ENCODE data around the gene RBPJ. TPM values are rescaled to one million over a fixed set of nuclear protein-coding genes. Genes with fewer than 3 reads are reported as not detected.

RBPJ gene
- polyA plus RNA-seq, 1 of the 3 experiments (the other 2 are of a cell fraction): 13.8 TPM

DNA sequence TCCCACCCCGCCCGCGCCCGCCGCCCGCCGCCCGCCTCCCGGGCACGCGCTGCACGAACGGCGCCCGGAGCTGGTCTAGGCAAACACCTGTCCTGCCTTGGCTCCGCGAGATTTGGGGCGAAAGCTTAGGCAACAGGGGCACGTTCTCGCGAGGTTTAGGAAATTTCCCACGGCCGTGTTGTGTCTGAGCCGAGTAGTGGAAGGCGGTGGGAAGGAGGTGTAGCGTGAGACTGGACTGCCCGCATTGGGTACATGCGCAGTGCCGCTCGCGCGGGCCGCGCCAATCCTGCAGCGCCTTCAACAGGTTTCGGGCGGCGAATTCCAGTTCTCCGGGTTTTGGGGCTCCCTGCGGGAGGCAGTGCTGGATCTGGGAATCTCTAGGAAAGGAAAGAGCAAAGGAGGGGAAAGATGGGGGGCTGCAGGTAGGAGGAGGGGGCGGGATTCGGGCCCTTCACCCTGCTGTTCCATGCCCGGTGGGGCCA, 1.3 kb upstream of the RBPJ start (continued):
- TF ChIP-seq GATA2 (CRISPR knock-in tag; IDR thresholded peaks at IDR 0.05) (no peak), EZH2phosphoT487 (IDR thresholded peaks at IDR 0.05; ENCODE audit: borderline replicate concordance, low read depth) (no peak), EP300 (IDR thresholded peaks at IDR 0.05; ENCODE audit: borderline replicate concordance in 1 of 2, low read depth in 1 of 2, low read length in 1 of 2) (no peak; a peak in 1 of 4 replicates), TAF1 (IDR thresholded peaks at IDR 0.05; ENCODE audit: borderline replicate concordance, low read depth, low read length) (no peak)
- TF ChIP-seq, protein P1, sequence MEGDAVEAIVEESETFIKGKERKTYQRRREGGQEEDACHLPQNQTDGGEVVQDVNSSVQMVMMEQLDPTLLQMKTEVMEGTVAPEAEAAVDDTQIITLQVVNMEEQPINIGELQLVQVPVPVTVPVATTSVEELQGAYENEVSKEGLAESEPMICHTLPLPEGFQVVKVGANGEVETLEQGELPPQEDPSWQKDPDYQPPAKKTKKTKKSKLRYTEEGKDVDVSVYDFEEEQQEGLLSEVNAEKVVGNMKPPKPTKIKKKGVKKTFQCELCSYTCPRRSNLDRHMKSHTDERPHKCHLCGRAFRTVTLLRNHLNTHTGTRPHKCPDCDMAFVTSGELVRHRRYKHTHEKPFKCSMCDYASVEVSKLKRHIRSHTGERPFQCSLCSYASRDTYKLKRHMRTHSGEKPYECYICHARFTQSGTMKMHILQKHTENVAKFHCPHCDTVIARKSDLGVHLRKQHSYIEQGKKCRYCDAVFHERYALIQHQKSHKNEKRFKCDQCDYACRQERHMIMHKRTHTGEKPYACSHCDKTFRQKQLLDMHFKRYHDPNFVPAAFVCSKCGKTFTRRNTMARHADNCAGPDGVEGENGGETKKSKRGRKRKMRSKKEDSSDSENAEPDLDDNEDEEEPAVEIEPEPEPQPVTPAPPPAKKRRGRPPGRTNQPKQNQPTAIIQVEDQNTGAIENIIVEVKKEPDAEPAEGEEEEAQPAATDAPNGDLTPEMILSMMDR (IDR thresholded peaks at IDR 0.05): no peak
- TF ChIP-seq, protein P2, sequence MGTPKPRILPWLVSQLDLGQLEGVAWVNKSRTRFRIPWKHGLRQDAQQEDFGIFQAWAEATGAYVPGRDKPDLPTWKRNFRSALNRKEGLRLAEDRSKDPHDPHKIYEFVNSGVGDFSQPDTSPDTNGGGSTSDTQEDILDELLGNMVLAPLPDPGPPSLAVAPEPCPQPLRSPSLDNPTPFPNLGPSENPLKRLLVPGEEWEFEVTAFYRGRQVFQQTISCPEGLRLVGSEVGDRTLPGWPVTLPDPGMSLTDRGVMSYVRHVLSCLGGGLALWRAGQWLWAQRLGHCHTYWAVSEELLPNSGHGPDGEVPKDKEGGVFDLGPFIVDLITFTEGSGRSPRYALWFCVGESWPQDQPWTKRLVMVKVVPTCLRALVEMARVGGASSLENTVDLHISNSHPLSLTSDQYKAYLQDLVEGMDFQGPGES (IDR thresholded peaks at IDR 0.05; ENCODE audit: low read depth, low read length): no peak

DNA sequence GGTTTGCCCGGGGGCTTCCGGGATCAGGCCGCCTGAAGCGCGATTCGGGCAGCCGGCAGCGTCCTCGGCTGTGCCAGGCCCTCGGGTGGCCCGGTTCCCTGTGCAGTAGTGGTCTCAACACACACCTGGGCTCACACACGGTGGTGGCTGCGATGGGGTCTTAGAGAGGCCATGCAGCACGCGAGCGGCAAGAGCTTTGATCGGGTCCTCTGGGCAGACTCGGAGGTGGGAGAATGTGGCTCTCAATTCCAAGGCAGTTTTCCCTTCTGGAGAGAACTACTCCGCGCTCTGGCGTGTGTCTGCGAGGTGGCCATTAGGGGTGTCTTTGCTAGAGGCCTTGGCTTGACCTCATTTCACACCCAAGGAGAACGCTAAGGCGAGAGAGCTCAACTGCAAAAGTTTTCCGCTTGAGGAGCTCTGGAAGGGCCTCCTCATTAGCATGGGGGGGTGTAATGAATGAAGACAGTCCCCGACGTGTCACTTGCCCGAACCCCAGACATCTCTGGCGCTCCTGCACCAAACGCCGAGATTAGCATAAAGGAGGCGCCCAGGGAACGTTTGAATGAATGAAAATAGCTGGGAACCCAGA, 771 bp upstream of the RBPJ start:
- Histone ChIP-seq H3K79me2 (ENCODE audit: insufficient read depth) (peaks cover 37% of the 10 kb centered on the region), H3K27ac (ENCODE audit: low read depth in 2 of 2, low read length in 1 of 2) (peak overlapping the region; percentile 98), H3K4me2 (peak overlapping the region; percentile 100), H3F3A (replicated peaks; ENCODE audit: insufficient read depth) (peaks cover 25% of the 10 kb centered on the region), H3K9me2 (no peaks in the 10 kb centered on the region), H3K27me3 (ENCODE audit: insufficient read depth) (no peaks in the 10 kb centered on the region), H3K4me3 (ENCODE audit: low read depth in 2 of 2, low read length in 1 of 2) (peak overlapping the region; percentile 83 to 93), H3K9me3 (no peaks in the 10 kb centered on the region), H4K20me1 (ENCODE audit: insufficient read depth) (peaks cover 24% of the 10 kb centered on the region), H2AFZ (ENCODE audit: low read depth) (peak overlapping the region; percentile 91), H3K9ac (peak overlapping the region; percentile 96), H3K36me3 (replicated peaks in 1 of 2; ENCODE audit: control insufficient read depth in 1 of 2, insufficient read depth in 2 of 2, low read length in 1 of 2) (no peaks in the 10 kb centered on the region), H3K4me1 (ENCODE audit: control insufficient read depth in 1 of 2, insufficient read depth in 2 of 2, low read depth in 1 of 2, low read length in 1 of 2) (peaks cover 15 to 19% of the 10 kb centered on the region in 2 experiments)
- ChIA-PET POLR2A (interaction anchor here (0.6 kb wide), 1 partner anchor 681 kb away, joined by 3 read pairs; no protein-coding TSS in a partner anchor), CTCF (interaction anchor here (0.6 to 2.5 kb wide), 6 partner anchors 10 to 332 kb away, joined by 3 to 9 read pairs (median 4); no protein-coding TSS in a partner anchor)
- DNase-seq: no peak
- under 1% methylated on average over 29 of the region's 33 CpGs for WGBS (ENCODE audit: low lambda C conversion rate)
- peak; percentile 8; the same call in 1 of the 2 replicates for TF ChIP-seq FOXJ3 (CRISPR knock-in tag; IDR thresholded peaks at IDR 0.05)
- TF ChIP-seq, protein P2 (IDR thresholded peaks at IDR 0.05; ENCODE audit: low read depth, low read length): no peak
